ENCODE measurements around the gene BBOF1. TPM values are rescaled to one million over a fixed set of nuclear protein-coding genes. Genes with fewer than 3 reads are reported as not detected.

The BBOF1 gene
- polyA plus RNA-seq, 1 experiment, result 3.5 TPM

GRCh38 chr14:74048281-74048680 is 29.1 kb downstream of the BBOF1 start:
- Histone ChIP-seq H3K36me3 (ENCODE audit: control insufficient read depth, insufficient read depth, low read length) (no peaks in the 10 kb centered on the region; the same call in 1 of the 2 replicates), H3K4me3 (ENCODE audit: low read depth, low read length) (no peak overlapping the region), H3K27me3 (ENCODE audit: control insufficient read depth, insufficient read depth, low read length) (no peaks in the 10 kb centered on the region)
- no peak for TF ChIP-seq CTCF (IDR thresholded peaks at IDR 0.05; ENCODE audit: insufficient read depth, low read depth, low read length)
- ChIA-PET POLR2A (no interaction called here), CTCF (no interaction called here)
- no peak for DNase-seq (ENCODE audit: low read depth)

GRCh38 chr14:74049876-74050495 is 30.8 kb downstream of the BBOF1 start:
- DNase-seq (ENCODE audit: low read depth), result no peak
- ChIA-PET POLR2A (no interaction called here), CTCF (no interaction called here)
- TF ChIP-seq CTCF (IDR thresholded peaks at IDR 0.05; ENCODE audit: insufficient read depth, low read depth, low read length), result no peak
- H3K27me3 ChIP-seq (ENCODE audit: control insufficient read depth, insufficient read depth, low read length), result no peaks in the 10 kb centered on the region
- H3K4me3 ChIP-seq (ENCODE audit: low read depth, low read length), result no peak overlapping the region
- H3K36me3 ChIP-seq (ENCODE audit: control insufficient read depth, insufficient read depth, low read length), result no peaks in the 10 kb centered on the region; the same call in 1 of the 2 replicates

- POLR2A ChIA-PET, result no interaction called here
- TF ChIP-seq CTCF (IDR thresholded peaks at IDR 0.05; ENCODE audit: insufficient read depth, low read depth, low read length), result no peak
- peaks cover 3% of the 10 kb centered on the region for H3K36me3 ChIP-seq (ENCODE audit: control insufficient read depth, insufficient read depth, low read length)
- CTCF ChIA-PET, result interaction anchor here (0.6 kb wide), 1 partner anchor 177 kb away, joined by 3 read pairs; no protein-coding TSS in a partner anchor
- no peak for DNase-seq (ENCODE audit: low read depth)
- no peaks in the 10 kb centered on the region for H3K27me3 ChIP-seq (ENCODE audit: control insufficient read depth, insufficient read depth, low read length)
- H3K4me3 ChIP-seq (ENCODE audit: low read depth, low read length), result no peak overlapping the region
Measured at GRCh38 chr14:74062809-74063150, 43.6 kb downstream of the BBOF1 start.

GRCh38 chr14:74064426-74064825 is 45.3 kb downstream of the BBOF1 start:
- TF ChIP-seq CTCF (IDR thresholded peaks at IDR 0.05; ENCODE audit: insufficient read depth, low read depth, low read length), result no peak
- CTCF ChIA-PET, result interaction anchor here (1.5 kb wide), 1 partner anchor 33 kb away, joined by 4 read pairs; no protein-coding TSS in a partner anchor
- Histone ChIP-seq H3K36me3 (ENCODE audit: control insufficient read depth, insufficient read depth, low read length) (peaks cover 3% of the 10 kb centered on the region), H3K27me3 (ENCODE audit: control insufficient read depth, insufficient read depth, low read length) (no peaks in the 10 kb centered on the region), H3K4me3 (ENCODE audit: low read depth, low read length) (no peak overlapping the region)
- no peak for DNase-seq (ENCODE audit: low read depth)
- POLR2A ChIA-PET, result no interaction called here

GRCh38 chr14:74064883-74065282 is 45.7 kb downstream of the BBOF1 start:
- Histone ChIP-seq H3K4me3 (ENCODE audit: low read depth, low read length) (no peak overlapping the region), H3K36me3 (ENCODE audit: control insufficient read depth, insufficient read depth, low read length) (peaks cover 3% of the 10 kb centered on the region), H3K27me3 (ENCODE audit: control insufficient read depth, insufficient read depth, low read length) (no peaks in the 10 kb centered on the region)
- ChIA-PET POLR2A (no interaction called here), CTCF (interaction anchor here (1.5 kb wide), 1 partner anchor 33 kb away, joined by 4 read pairs; no protein-coding TSS in a partner anchor)
- TF ChIP-seq CTCF (IDR thresholded peaks at IDR 0.05; ENCODE audit: insufficient read depth, low read depth, low read length), result no peak
- DNase-seq (ENCODE audit: low read depth), result no peak
